A549 (cell line): ENCODE measurements around the gene MYO1D.

ENCODE experiments used
- CBX2 ChIP-seq: fragments of 200-600 bp; sonication (generic); IDR thresholded peaks from 2 replicates; pipeline ENCODE4 v1.6.1; 2016; ENCODE audit warnings: low read depth, mild to moderate bottlenecking, borderline replicate concordance
- CBX8 ChIP-seq: fragments of 200-600 bp; sonication (generic); IDR thresholded peaks from 2 replicates; pipeline ENCODE4 v1.6.1; 2016
- CTCF ChIP-seq: fragments of >200 bp; sonication (Bioruptor Twin); formaldehyde crosslinking; IDR thresholded peaks from 3 replicates; pipeline ENCODE4 v1.5.1; 2016
- EP300 ChIP-seq, 2 experiments: fragments of >200 bp; sonication (Bioruptor Twin); formaldehyde crosslinking; IDR thresholded peaks; 2 replicates in 1 of 2; 3 replicates in 1 of 2; pipeline ENCODE4 v1.6.1; 2016 to 2017
- ESRRA ChIP-seq: fragments of 150-350 bp; IDR thresholded peaks from 2 replicates; pipeline ENCODE4 v1.6.1; 2014; ENCODE audit warnings: mild to moderate bottlenecking, low read length, borderline replicate concordance
- FOSL2 ChIP-seq, 2 experiments: fragments of 450-650 bp in 1 of 2; fragments of >200 bp in 1 of 2; sonication (Bioruptor Twin) in 1 of 2; formaldehyde crosslinking; IDR thresholded peaks; 2 replicates each; pipeline versions ENCODE4 v1.5.0 to v1.6.1; 2016 to 2020; ENCODE audit warnings: mild to moderate bottlenecking in 1 of 2, moderate library complexity in 1 of 2
- GATA3 ChIP-seq: IDR thresholded peaks from 2 replicates; pipeline ENCODE4 v1.6.1; 2012; ENCODE audit warnings: borderline replicate concordance
- KDM1A ChIP-seq: fragments of 200-600 bp; sonication (generic); IDR thresholded peaks from 2 replicates; pipeline ENCODE4 v1.6.1; 2016; ENCODE audit warnings: low read depth, mild to moderate bottlenecking
- NR3C1 ChIP-seq: fragments of >200 bp; sonication (Bioruptor Twin); formaldehyde crosslinking; IDR thresholded peaks from 3 replicates; pipeline ENCODE4 v1.6.1; 2017
- POLR2A ChIP-seq: IDR thresholded peaks from 2 replicates; pipeline ENCODE4 v1.6.1; 2012; ENCODE audit warnings: mild to moderate bottlenecking, low read length
- RNF2 ChIP-seq: fragments of 200-600 bp; sonication (generic); IDR thresholded peaks from 2 replicates; pipeline ENCODE4 v1.6.1; 2016; ENCODE audit warnings: low read depth, mild to moderate bottlenecking, antibody characterized with exemption, moderate library complexity, borderline replicate concordance
- SMC3 ChIP-seq: fragments of >200 bp; sonication (Bioruptor Twin); formaldehyde crosslinking; IDR thresholded peaks from 3 replicates; pipeline ENCODE4 v1.6.1; 2018; ENCODE audit warnings: inconsistent platforms
- ZSCAN20 ChIP-seq: fragments of 250-450 bp; sonication (Bioruptor Pico); IDR thresholded peaks from 2 replicates; pipeline ENCODE4 v1.8.0; 2022; ENCODE audit warnings: mild to moderate bottlenecking, moderate library complexity

GRCh38 chr17:32673964-32674363 lies 203.0 kb downstream of the MYO1D start:
- TF ChIP-seq POLR2A = no peak
- no peak for TF ChIP-seq CTCF
- TF ChIP-seq ESRRA = no peak
- no peak for TF ChIP-seq RNF2
- TF ChIP-seq NR3C1 = no peak
- TF ChIP-seq CBX2 = no peak
- no peak for TF ChIP-seq SMC3
- TF ChIP-seq EP300 (IDR thresholded peaks at IDR 0.05) = no peak
- TF ChIP-seq GATA3 = no peak
- no peak for TF ChIP-seq KDM1A
- TF ChIP-seq CBX8 = no peak
- no peak for TF ChIP-seq FOSL2 (IDR thresholded peaks at IDR 0.05)
- TF ChIP-seq FOSL2 (CRISPR knock-in tag; IDR thresholded peaks at IDR 0.05) = no peak
- no peak for TF ChIP-seq ZSCAN20
